GM21576 (cell line): Measurements from ENCODE around the gene PPARG.

ENCODE experiments used
- ATAC-seq: cut with Tn5 transposase; IDR thresholded peaks from one replicate; pipeline ENCODE4 v1.9.1; 2021; ENCODE audit warnings: mild to moderate bottlenecking, moderate library complexity; ENCODE audit not compliant: unreplicated experiment

Gene PPARG

DNA sequence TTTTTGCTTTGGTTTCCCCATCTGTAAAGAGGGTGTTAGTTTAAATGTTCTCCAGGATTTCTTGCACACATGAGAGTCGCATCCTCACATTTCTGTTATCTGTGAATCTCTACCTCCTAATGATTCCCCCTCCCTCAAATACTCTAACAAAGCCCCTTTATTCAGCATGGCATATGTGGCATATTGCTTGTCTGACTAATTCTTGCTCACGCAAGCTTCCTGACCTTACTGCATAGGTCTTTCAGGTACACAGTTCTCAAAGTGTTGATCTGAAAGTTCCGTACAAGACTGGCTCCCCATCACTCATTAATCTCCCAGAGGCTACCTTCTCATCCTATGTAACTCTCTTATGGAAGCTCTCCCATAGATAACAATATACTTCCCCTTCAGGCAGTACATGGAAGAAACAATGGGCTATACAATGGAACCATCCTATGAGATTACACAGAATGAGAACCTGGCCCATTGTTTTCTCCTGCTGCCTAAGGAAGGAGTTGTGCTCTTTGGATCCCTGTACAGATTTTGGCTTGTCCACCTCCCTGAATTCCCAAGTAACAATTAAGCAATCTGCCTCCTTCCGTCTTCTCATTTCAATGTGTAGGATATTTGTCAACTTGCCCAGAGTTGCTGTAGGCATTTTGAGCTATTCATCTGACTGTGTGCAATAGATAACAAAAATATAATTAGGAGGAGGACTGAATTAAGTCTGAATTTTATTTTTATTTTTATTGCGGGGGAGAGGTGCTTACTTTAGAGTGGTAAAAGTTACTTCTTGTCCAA is 51.0 kb downstream of the PPARG start:
- ATAC-seq = no peak

DNA sequence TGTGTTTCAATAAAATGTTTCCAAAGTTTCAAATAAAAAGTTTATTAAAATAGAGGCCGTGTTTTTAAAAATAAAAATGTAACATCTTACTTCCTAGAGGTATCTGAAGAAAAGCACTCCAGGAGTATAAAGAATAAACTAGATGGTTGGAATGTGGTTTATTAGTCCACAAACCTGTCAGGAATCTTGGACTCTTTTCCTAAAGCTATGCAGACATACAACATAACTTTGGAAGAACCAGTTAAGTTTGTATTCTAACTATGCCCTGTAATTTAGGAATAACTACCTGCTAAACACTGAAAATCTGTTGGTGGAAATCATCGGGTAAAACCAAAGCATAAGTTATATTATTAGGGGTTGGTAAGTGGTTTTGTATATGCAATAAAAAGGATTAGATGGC is 51.6 kb downstream of the PPARG start:
- ATAC-seq = no peak

DNA sequence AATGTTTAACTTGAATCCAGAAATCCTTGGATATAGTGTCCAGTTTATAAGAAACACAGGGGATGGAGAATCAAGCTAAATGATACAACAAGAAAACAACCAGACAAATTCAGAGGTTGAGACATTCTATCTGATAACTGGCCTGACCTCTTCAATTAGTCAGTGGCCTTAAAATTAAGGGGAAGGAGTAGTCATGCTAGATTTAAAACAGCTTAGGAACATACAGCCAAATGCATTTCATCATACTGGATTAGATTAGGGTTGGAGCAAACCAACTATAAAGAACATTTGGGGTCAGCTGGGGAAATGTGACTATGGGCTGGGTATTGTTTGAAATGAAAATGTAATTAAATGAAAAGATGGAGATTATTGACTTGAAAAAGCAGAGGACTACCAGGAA is 53.3 kb downstream of the PPARG start:
- no peak for ATAC-seq

DNA sequence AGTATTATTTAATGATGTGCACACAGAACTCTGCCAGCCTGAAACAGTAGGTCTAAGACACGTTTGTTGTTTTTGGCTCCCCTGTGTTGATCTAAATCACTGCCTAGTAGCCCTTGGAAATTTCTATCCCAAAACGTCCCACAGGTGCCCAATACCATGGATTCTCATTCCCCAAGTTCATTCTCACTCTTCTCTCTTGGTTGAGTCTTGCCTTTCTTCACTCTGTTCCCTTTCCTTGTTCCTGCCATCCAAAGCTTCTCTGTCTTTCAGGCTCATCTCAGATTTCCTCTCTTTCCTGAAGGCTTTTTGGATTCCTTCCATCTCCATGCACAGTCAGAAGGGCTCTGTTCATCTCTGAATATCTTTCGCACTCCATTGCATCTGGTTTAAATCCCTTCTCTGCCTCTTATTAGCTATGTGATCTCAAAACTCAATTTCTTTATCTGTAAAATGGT is 54.2 kb downstream of the PPARG start:
- no peak for ATAC-seq

DNA sequence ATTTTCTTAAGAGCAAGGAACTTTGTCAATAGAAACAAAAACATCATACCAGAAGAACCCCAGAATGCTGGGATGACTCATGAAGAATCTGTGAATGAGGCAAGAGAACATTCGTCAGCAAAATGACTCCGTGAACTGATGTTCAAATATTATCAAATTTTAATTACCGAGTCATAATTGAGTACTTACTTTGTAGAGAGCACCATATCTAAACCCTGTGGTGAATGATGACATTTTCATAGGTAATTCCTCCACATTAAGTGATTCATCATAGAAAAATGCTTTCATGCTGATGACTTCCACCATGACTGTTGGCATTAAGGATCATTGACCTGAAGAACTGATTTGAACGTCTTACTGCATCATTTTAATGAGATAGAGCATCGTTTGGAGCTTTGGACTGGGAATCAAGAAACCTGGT is 56.3 kb downstream of the PPARG start:
- ATAC-seq = no peak

DNA sequence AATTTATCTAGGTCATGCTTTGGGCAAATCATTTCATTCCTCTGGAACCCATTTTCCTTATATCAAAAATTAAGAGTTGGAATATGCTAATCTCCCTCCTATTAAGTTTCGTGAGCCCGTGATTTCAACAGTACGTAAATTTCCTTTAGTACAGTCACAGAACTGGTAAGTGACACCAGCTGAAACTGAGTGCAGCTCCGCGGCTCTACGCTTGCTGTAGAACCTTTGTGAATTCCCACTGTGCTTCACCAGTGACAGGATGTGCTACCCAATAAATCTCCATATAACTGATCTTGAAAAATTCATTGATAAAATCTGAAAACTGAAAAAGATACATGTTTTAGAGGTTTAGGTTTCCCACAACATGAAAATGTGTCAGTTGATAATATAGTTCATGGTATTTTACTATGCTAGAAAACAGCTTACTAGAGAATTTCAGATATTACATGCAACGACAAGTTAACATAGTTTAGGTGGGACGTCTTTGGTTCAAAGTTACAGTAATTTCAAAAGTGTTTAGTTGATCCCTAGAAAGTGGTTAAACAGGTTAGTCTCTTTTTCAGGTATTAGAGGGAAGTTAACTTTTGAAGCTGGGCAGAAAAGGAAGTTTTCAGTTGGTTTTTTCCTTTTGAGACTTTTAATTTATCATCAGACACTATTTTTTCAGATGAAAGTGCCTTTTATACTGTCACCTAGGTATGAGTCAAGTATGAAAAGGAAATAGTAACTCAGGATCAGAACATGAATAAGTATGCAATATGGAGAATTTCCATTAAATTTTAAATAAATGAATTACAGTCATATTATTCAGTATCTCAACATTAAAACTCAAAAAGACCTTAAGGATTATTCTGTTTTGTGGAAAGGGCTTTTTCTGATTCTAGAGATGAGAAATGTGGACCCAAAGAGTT is 57.0 kb downstream of the PPARG start:
- no peak for ATAC-seq

DNA sequence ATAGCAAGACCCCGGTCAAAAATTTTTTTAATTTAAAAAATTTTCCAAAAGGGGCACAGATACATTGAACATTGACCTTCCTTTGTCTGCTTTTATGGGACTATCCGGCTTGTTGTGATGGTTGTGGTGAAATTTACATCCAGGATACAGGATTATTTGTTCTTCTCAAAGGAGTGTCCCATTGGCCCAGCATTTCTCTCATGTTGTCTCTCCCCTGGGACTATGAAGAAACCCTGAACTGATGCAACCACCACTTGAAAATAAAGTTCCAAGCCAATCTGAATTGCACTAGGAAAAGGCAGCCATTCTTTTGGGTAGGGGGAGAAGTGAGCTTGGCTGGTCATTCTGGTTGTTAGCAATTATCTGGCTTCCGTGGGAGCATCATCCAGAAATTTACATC is 58.4 kb downstream of the PPARG start:
- no peak for ATAC-seq

DNA sequence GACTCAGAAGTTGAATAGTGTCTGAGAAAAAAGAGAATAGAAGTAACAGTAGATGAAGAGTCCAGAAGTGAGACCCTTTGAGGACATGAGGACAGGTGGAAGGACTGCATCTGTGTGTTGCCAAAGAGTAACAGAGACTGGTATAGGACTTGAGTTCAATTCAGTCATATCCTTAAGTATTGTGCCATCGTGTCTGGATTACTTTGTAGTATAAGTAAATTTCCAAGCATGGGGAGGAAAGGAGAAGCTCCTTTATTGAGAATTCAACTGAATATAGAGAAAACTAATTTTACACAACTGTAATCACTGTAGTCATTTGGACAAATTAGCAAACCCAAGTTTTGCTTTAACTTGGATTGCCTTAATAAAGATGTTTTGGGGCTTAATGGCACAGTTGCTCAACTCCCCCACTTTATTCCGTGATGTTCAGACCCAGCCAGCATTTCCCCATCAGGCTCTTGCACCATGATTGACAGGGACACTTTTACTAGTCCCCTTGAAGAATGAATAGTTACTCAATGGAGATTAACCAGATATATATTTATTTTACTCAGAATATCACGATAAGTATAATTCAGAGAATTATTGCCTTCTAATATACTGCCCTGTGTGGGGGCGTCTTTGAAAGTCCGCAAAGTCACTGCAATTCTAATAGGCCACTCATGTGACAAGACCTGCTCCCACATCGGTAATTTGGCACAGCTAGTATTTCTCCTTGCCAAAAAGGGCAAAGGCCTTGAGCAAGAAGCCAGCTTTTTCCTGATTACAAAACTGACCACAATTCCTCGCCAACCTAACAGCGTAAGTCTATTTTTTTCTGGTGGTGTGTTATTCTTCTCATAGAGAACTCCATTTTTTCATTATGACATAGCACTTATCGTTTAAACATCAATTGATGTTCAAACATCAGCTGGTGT is 61.3 kb downstream of the PPARG start:
- ATAC-seq = no peak

DNA sequence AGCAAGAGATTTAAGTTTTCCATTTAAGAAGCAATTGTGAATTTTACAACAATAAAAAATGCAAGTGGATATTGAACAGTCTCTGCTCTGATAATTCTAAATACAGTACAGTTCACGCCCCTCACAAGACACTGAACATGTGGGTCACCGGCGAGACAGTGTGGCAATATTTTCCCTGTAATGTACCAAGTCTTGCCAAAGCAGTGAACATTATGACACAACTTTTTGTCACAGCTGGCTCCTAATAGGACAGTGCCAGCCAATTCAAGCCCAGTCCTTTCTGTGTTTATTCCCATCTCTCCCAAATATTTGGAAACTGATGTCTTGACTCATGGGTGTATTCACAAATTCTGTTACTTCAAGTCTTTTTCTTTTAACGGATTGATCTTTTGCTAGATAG is 62.3 kb downstream of the PPARG start:
- ATAC-seq = no peak

DNA sequence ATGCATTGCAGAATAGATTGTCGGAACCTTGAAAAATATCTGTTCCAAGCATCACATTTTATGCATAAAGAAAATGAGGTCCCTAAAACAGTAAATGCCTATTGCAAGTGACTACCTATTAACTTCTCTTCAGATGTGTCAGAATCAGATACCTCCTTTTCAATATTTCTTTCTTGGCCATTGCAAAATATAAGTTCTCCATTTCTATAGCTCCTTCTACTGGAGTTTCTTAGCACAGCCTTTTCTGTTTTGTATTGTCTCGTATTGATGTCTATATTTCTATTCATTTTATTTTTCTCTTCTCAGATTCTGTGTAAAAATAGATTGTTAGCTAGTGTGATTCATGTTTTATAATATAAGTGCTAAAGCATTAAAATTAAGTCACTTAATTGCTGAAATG is 63.4 kb downstream of the PPARG start:
- no peak for ATAC-seq

DNA sequence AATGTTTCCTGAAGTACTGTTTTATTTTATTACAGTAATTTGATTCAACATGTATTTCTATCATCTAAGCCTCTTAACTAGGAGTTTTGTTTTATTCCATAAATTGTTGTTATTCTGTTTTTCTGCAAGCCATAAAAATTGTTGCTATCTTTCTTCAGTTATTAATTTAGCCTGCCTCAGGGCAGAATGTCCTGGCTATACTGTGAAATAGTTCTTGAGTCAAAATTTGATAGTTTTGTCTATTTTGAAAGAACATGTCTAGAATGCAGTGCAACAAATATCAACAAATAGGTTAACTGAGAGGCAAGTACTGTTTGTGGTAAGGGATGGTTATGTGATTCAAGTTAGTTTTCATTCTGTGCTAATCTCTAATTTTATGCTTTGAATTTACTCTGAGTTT is 63.9 kb downstream of the PPARG start:
- no peak for ATAC-seq

DNA sequence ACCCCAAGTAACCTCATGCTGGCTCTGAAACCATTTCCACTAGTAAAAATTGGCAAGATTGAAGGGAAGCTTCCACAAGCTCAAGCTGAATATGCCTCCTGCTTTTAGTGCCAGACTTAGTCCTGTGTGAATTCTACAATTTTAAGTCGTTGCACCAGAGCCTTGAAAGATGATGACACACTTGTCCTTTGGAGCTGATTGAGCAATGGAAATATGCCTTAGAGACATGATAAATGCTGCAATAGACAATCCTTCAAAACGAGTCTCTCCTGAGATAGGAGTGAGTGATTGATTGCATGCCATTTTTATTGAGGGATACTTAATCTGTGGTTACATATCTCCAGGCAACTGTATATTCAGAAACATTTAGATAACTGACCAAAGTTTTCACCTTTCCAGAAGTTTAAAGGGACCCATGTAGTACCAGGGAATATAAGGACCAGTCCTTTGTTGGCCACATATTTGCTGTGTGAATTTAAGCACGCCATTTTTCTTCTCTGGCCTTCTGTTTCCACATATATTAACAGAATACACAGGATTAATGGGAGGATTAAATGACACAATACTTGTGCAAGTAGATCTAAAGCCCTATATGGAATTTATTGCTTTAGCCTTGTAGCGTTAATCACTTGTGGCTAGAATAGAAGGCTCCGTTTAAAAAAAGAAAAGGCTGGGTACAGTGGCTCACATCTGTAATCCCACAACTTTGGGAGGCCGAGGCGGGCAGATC is 65.1 kb downstream of the PPARG start:
- no peak for ATAC-seq

DNA sequence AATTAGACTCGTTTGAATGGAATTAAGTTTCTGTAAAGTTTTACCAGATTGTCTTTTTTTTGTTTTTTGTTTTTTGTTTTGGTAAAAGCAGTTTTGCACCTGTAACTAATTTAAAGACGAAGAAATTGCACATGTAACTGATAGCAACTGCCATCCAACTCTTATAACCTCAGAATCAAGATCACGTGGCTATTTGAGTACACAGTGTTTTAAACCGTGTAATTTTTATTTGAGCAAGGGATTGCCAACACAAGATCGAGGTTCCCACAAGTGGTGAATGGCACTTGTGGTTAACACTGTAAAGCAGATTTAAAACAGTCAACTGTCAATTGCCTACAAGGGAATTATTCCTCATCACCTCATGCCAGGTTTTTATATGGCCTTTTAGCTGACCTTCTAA is 67.3 kb downstream of the PPARG start:
- no peak for ATAC-seq

DNA sequence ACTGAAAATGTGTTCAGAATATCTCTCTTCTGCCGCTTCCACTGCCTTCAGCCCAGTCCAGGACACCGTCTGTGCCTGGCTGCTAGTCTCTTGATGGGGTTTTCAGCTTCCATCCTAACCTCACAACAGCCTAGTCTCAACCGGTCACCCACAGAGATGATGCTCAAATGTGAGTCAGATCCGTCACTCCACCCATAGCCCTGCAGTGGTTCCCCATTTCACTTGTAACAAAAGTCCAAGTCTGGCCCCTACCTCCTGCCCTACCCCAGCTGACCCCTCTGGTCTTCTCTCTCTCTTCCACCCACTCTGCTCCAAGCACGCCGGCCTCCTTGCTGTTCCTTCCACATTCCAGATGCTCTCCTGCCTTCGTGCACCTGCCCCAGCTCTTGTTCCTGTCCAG is 68.1 kb downstream of the PPARG start:
- no peak for ATAC-seq

DNA sequence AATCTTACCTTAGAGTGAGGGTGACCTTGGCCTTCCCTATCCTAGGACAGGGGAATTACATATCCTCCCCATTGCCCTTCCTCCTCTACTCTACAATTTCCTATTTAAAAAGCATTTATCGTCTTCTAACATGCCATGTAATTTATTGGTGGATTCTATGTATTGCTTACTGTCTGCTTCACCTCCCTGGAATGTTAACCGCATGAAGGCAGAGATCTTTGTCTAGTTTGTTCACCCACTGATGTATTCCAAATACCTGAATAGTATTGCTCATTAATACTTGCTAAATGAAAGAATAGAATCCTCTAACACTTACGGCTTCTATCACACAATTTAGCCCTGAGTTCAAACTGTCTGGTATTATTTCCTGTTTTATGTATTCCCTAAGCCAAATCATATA is 68.6 kb downstream of the PPARG start:
- no peak for ATAC-seq

DNA sequence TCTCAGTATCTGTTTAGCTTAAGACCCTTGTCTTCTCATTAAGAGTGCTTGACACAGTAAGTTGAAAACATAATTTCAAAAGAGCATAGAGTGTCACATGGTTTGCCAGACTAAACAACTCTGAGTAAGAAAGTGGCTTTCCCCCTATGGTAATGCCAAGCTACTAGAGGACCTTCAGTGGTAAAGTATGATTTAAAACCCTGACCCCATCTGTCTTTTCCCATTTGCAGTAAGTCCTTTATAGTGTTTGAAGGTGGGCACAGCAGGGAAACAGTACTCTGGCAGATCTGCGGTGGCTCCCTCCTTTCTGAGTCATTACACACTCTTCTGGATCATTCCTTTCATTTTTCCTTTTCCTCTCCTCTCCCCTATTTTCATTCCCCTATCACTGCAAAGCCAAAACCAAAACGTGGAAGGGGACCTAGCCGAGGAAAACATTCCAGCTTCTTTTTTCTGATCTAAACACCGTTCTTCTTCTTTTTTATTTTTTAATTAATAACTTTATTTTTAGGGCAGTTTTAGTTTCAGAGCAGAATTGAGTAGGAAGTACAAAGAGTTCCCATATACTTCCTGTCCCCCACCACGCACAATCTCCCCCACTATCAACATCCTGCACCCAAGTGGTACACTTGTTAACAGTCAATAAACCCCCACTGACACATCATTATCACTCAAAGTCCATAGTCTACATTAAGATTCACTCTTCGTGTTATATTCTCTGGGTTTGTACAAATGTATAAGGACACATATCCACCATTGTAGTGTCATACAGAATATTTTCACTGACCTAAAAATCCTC is 74.7 kb downstream of the PPARG start:
- ATAC-seq = no peak

DNA sequence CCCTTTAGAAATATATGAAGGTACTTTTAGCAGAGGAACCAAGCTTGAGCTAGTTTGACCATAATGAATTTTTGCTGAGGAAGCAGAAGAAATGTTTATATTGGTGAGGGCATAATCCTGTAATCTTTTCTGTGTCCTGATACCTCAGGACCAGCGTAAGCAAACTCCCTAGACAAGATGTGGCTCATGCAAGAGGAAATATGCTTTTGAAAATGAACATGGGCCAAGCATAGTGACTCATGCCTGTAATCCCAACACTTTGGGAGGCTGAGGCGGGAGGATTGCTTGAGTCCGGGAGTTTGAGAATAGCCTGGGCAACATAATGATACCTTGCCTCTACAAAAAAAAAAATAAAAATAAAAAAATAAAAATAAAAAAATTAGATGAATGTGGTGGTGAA is 78.5 kb downstream of the PPARG start:
- no peak for ATAC-seq

DNA sequence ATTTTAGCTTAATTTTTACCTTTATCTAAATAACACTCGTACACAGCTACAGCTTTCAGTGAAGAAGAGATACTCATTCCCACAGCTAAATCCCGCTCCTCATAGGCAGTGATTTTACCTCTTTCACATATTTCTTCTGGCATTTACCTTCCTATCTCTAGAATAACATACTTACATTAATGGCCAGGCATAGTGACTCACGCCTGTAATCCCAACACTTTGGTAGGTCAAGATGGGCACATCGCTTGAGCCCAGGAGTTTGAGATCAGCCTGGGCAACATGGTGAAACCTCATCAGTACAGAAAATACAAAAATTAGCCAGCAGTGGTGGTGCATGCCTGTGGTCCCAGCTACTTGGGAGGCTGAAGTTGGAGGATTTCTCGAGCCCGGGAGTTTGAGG is 80.2 kb downstream of the PPARG start:
- ATAC-seq = no peak

DNA sequence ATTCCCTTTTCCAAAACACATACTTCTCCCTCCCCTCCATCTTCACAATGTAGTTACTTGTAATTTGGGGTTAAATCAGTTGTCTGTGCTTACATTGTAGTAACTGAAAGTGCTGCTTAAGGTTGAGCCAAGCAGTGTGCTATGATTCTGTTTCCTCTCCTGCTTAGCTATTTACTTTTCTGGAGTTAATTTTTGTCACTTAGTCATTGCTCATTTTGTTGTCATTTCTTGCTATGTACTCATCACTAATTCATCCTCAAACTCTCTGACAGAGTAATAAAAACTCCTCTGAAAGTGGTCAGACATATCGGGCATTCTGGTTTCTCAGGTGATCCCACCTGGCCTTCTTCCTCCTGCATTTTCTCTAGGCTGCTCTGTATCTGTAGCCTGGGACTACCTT is 80.7 kb downstream of the PPARG start:
- ATAC-seq = no peak

DNA sequence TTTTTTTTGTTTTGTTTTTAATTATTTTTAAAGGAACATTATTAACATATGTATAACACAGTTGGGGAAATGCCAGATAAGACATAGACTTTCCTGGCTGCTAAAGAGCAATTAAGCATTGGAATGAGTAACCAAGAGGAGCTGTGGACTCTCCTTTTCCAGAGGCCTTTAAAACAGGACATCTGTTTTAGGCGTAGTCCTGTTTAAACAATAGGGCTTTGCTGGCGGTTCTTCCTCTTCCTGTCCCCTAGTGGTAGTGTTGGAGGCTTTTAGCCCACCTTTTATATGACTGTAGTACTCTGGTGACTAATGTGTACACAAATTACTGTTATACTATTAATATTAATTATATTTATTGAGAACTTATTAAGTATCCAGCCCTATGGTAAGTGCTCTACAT is 81.9 kb downstream of the PPARG start:
- ATAC-seq = no peak
